DMS79 (cell line): ENCODE measurements around the gene CORO2A.
A peak's percentile ranks its signal among the peaks of the same experiment; 100 is the strongest.
"Not testable (repeated sequence)": the region's sequence is repeated elsewhere in the genome, so short reads cannot be mapped to it uniquely, and the experiment has no call there.

Experiments
- DNase-seq: peaks from one replicate; lab custom pipeline; 2025; lab: John Stamatoyannopoulos, UW

The CORO2A gene

DNA sequence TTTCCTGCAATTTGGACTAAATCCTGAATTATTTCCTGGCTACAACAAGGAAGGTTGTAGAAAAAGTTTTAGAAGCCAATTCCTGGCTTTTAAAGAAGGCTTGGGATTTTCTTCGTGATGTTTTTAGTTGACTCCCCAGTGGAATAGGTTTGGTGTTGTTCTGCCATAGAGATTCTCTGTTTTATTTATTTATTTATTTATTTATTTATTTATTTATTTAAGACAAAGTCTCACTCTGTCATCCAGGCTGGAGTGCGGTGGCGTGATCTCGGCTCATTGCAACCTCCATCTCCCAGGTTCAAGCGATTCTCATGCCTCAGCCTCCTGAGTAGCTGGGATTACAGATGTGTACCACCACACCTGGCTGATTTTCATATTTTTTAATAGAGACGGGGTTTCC lies 75.3 kb downstream of the CORO2A start:
- not testable (repeated sequence) for DNase-seq

DNA sequence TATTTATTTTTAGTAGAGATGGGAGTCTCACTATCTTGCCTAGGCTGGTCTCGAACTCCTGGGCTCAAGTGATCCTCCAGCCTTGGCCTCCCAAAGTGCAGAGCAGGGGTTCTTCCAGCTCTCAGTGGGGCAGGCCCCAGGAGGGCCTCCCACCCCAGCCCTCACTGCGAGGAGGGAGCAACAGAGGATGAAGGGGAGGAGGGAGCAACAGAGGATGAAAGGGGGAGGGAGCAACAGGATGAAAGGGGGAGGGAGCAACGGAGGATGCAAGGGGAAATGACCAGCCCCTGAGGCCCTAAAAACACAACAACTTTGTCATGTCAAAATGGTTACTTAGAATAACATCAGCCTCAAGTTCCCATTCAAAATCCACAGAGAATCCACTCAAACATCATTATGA lies 83.4 kb downstream of the CORO2A start:
- no peak for DNase-seq

DNA sequence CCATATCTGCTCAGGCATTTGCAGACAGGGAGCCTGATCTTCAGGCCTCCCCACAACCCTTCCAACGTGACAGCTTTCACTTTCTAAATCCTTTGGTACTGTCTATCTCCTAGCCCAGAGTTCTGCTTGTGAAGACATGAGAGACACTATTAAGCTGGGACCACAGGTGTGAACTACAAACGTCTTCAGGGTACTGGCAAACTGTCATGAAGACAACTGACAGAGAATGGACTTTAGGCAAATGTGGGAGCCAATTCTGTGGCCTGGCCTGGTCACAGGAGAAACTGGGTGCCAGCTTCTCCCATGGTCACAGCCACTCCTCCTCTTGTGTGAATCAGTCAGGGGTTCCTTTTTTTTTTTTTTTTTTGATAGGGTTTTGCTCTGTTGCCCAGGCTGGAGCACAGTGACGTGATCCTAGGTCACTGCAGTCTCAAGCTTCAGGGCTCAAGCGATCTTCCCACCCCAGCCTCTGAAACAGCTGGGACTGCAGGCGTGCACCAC lies 83.9 kb downstream of the CORO2A start:
- DNase-seq, result no peak

DNA sequence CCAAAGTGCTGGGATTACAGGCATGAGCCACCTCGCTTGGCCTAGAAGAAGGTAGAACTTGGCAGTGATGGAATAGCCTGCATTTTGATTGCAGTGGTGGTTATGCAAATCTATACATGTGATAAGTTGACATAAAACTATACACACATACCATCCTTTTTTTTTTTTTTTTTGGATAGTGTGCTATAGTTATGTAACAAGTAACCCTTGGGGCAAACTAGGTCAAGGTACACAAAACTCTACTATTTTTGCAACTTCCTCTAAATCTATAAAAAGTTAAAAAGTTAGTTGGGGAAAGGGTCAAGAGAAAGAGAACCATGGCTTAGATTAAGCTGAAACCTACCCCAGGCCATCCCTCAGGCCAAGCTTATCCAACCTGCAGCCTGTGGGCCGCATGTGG lies 84.5 kb downstream of the CORO2A start:
- no peak for DNase-seq

DNA sequence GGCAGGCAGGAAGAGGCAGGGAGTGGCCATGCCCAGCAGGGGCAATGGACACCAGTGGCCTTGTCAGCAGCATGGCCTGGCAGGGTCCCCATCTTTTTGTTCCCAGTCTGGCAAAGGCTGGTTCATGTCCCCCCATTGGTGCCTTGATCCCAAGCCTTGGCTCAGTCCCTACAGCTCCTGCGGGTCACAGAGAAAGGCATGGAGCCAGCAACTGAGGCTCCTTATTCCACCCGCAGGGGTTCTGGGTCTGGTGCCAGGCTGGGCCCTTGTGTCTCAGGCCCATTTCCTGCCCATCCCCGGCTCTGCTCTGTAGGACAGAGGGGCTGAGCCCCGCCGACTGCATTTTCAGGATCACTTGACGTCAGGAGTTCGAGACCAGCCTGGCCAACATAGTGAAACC lies 87.4 kb downstream of the CORO2A start:
- DNase-seq, result no peak

DNA sequence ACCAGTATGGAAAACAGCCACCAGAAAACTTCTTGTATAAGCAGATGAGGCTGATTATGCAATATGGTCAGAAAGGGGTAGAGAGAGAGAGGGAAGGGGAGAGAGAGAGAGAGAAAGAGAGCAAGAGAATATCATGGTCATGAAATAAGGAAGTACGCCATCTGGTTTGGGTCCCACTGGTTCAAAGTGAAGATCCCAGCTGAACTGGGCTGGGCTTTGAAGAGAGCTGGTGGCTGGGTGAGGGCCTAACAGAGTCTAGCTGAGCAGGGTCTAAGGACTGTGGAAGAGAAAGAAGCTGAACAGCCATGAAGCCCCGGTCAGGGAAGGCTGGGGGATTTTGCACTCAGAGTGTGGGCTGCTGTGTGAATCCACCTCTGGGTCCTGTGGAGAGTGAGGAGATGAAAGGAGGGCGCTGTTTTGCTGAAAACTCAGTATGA lies 88.0 kb downstream of the CORO2A start:
- DNase-seq, result no peak

DNA sequence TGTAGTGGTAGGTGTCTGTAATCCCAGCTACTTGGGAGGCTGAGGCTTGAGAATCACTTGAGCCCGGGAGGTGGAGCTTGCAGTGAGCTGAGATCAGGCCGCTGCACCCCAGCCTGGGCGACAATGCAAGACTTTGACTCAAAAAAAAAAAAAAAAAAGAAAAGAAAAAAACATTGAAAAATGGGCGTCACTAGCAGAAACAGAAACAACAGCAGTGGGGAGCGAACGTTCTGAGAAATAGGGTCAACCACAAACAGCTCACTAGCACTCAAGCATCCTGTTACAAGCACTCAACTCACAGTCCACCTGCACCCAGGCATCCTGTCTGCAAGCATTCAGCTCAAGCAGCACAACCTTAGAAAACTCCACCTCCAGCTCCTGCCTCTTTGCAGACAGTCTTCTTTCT lies 90.6 kb downstream of the CORO2A start:
- DNase-seq, result peak; percentile 83

DNA sequence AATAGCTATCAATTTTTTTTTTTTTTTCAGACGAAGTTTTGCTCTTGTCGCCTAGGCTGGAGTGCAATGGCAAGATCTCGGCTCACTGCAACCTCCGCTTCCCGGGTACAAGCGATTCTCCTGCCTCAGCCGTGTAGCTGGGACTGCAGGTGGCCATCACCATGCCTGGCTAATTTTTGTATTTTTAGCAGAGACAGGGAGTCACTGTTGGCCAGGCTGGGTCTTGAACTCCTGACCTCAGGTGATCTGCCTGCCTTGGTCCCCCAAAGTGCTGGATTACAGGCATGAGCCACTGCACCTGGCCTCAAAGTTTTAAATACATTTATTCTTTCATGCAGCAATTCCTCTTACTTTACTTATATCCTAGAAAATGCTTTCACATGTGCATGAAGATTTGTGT lies 91.0 kb downstream of the CORO2A start:
- no peak for DNase-seq

DNA sequence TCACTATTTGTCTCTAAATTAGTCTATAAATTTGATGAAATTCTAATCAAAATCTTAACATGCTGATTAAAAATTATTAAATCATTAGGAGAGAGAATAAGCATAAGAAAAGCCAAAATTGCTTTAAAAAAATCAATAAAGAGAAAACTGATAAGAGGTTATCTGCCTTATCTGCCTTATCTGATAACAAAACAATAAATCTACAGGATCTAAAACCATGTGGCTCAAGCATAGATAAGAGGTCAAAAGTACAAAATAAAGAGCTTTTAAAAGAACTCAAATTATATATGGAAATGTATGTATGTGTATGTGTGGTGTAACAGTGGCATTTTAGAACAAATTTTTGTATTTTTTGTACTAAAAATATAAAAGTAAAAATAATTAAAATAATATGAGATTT lies 92.0 kb downstream of the CORO2A start:
- no peak for DNase-seq

DNA sequence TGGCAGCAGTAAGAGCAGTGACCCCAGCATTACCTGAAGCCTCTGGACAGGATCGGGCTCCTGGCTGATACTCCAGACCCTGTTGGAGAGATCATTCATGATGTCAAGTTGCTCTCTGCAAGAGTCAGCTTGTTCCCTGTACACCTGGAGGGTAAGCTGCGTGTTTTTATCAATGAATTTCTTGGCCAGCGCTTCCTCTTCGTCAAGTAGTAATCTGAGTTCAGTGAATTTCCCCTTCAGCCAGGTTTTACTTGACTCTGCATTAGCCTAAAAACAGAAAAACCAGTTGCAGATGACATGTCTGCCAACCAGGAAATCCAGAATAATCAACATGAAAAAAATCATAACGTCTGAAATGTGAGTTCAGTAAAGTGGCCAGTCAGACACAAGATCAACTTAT lies 92.5 kb downstream of the CORO2A start:
- peak; percentile 88 for DNase-seq

DNA sequence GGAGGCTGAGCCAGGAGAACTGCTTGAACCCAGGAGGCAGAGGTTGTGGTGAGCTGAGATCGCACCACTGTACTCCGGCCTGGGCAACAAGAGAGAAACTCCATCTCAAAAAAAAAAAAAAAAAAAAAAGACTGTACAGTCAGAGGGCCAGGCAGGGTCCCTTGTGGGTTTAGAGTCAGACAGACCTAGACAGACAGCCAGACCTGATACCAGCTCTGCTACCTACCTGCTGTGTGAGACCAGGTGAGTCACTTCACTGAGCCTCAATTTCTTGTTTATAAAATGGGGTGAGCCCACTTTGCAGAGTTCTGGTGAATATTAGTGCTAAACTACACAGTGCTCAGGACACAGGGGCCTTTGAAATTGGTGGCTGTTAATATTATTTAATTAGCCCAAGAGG lies 93.1 kb downstream of the CORO2A start:
- DNase-seq, result no peak

DNA sequence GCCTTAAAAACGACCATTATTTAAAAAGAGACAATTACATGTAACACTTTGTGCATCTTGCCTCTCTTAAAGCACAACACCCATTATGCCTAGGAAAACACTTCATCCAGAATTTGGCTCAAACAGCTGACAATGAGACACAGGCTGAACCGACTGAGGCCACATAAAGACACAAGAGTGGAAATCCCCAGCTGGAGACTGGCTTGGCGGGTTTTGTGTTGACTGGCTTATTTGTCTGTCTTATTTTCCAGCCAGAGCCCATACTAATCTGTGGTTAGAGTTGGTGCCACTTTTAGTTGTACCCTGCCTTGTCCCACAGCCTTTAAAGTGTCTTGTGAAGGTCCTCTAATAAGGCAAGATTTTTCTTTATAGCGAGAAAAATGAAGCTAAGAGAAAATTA lies 94.6 kb downstream of the CORO2A start:
- peak; percentile 21 for DNase-seq

DNA sequence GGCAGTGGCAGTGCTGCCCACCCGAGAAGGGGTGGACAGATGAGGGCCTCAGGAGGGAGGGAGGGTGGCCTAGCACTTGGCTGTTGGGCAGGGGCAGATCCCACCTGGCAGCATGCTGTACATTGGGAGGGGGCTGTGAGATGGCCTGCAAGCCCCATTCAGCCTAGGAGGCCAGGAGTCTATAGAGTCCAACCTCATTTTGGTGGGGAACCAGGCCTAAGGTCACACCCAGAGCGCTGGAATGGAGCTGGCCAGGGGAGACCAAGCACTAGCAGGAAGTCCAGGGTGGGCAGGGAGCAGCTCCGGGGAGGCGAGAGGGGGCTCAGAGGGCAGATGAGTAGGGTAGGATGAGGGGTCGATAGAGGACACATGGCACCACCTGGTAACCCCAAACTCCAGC lies 96.3 kb downstream of the CORO2A start:
- no peak for DNase-seq

DNA sequence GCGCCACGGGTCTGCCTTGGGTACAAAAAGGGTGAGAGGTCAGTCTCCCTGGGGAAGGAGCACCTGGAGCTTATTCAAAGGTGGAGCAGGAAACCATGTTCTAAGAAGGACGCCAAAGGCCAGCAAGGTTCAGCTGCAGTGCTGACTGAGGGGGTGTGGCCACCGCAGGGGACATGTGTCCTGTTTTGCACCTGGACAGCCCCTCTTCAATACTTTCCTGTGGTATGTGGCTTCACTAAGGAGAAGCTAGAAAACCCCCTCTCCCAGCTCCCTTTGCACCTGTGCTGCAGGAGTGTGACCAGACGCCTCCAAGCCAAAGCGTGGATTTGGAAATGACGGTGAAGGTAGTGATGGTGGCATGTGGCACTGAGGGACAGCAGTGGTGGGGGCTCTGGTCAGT lies 97.0 kb downstream of the CORO2A start:
- no peak for DNase-seq

DNA sequence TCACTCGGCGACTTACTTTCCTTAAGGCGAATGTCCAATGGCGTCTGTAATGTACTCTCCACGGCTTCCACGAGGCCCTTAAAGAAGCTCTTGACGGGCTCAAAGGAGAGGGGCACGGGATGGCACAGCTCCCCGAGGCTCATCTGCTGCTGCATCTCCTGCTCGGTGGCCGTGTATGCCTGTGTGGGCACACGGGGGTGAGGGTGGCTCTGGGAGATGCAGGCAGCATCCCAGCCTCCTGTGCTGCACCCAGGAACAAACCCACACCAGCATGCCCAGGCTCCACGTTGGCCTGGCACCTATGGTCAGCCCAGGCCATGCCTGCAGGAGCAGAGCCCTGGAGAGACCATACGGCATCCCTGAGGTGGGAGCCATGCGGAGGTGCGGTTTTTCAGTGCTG lies 97.6 kb downstream of the CORO2A start:
- no peak for DNase-seq

DNA sequence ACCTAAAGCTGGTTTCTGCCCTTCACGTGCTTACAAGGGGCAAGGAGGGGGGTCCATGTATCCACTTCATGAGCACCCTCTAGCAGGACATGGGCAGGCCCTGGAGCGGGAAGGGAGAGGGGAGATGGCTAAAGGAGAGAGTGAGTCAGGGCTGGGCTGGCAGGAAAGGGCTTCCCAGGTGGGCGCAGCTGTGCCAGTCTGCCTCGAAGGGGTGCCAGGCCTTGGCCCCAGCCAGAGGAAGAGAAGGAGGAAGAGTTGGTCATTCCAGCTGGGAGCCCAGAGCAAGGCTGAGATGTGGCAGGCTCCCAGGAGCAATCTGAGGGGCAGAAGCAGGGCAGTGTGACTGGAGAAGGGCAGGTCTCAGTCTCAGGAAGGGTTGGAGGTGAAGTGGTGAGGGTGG lies 98.1 kb downstream of the CORO2A start:
- no peak for DNase-seq

DNA sequence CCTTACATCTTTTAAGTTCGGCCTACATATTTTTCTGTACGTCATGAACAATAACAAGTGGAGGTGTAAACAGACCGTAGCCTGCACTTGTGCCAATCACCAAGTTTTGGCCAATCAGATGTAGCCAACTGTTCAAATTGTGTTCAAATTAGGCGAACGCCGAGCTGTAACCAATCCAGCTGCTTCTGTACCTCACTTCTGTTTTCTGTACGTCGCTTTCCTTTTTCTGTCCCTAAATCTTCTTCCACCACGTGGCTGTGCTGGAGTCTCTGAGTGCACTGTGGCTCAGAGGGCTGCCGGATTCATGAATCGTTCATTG lies 99.9 kb downstream of the CORO2A start:
- no peak for DNase-seq

DNA sequence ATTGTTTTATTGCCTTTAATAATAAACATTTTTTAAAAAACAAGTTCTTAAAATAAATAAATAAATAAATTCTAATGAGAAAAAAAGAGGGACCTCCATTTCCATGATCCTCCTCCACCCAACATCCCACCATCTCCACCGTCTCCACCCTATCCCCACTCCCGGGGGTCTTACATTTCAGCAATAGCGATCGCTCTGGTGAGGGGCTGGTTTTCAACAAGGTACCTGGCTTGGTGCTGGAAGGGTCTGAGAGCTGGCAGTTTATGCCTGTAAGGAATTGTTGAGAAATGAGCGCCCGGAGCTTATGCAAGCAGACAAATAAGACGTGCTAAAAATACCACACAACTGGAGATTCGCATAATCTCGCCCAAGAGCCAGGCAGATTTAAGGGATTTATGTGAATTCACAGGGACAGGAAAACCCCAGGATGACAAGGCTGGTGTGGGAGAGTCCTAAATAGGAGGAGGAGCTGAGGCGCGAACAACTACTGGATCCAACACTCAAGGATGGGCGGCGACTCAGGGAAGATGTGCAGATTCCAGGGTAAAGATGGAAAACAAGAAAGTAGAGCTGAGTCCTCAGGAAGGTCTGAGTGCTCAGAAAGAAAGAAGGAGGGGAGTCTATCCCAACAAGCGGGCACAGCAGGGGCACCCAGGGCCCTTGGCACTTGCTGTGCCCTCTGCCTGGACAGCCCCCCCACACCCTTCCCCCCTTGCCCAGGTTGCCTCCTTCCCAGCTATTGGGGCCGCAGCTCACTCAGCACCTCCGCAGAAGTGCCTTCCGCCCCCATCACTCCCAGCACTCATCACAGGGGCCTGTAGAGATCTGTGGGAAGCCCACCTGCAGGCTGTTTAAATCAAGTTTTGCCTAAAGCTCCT lies 100.5 kb downstream of the CORO2A start:
- DNase-seq, result no peak

DNA sequence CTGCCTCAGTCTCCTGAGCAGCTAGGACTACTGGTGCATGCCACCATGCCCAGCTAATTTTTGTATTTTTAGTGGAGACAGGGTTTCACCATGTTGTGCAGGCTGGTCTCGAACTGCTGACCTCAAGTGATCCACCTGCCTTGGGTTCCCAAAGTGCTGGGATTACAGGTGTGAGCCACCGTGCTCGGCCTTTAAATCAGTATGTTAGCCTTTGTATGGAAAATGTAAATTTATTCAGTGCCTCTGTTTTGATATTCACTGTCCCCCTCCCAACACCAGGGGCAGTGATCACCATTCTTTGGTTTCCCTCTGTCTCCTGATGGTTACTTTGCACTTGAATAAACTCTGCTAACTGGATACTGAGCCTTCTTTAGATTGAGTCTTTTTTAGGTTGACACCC lies 101.8 kb downstream of the CORO2A start:
- not testable (repeated sequence) for DNase-seq

DNA sequence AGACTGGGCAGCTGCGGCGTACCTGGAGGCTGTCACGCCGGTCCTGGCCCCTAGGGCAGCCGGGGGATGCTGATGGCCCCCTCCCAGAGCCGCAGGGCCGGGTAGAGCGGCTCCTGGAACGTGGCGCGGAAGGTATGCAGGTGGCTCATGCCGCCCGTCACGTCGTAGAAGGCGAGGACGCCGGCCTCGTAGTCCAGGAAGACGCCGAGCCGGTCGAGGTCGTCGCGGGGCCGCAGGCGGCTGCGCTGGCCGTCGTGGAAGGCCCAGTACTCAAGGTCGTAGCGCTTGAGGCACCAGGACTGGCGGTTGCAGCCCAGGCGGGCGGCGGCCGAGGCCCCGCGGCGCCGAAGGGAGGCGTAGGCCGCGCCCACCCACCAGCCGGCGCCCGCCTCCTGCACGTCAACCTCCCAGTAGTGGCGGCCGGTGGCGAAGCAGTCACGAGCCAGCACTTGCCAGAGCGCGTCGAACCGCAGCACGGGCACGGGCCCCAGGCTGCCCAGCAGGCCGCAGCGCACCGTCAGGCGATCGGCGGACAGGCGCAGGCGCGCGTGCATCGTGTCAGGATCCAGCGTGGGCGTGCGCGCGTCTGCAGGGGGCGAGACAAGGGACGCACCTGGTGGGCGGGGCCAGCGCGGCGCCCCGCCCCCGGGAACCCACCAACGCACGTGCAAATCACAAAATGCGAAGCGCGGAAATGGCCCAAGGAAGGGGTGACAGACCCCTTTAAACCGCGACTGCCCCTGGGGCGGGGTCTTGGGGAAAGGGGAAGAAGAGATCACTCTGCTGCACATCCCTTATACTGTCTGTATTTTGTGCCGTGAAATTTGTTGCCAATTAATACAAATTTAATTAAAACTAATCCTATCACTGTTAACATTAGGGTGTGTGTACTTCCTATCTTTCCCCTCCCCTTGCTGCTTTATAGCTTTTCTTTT lies 104.8 kb downstream of the CORO2A start:
- DNase-seq, result no peak

DNA sequence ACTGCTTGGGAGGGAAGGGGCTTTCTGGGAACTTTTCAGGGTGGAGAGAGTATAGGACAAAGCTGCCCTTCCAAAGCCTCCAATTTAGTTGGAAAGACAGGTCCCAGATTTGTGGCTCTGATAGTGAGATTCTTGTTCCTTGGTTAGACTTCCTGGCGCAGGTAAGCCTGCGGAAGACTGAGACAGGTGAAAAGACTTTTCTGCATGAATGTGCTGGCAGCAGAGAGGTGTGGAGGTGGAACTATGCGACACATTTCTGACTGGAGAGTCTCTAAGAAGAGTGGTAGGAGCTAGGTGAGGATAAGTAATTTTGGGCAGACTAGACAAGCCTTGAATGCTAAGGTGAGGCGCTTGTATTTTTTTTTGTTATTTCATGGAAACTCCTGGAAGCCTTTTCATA lies 106.0 kb downstream of the CORO2A start:
- DNase-seq, result no peak

DNA sequence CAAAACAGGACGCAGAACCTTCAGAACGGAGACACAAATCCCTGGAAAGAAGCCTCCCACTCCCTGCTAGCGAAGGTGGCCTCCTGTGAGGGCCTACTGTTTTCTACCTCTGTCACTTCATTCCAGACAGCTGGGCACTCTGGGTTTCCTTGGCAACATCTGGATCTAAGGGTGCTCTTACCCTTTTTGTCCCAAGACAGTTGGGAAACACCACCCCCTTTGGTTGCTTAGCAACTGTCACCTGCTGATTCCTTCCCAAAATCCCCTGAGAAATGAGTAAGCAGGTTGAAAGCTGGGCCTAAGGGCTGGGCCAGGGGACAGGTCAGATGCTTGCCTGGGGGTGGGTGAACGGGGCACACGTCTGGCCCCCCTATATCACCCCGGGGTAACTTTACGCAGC lies 106.5 kb downstream of the CORO2A start:
- DNase-seq, result peak; percentile 40

DNA sequence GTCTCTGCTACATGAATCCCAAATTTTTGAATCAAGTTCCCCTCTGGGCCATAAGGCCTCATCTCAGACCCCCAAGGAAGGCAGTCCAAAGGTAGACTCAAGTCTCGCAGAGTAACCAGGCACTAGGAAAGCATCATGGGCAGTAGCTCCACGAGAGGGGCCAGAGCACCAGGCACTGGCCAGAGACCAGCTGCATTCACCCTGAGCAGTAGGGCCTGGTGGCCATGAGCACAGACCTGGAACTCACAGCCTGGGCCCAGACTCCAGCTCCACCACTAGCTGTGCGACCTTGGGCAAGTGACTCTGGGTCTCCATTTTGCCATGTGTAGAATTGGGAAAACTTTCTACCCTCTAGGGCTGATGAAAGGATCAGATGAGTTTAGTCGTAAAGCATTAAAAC lies 107.4 kb downstream of the CORO2A start:
- DNase-seq, result no peak
